ENCODE measurements around the gene SLC13A2. TPM values are rescaled to one million over a fixed set of nuclear protein-coding genes. Genes with fewer than 3 reads are reported as not detected.

The SLC13A2 gene
- total RNA-seq, 1 donor from 2014 or later = not detected

- no peak for TF ChIP-seq CTCF (conservative IDR thresholded peaks at IDR 0.05; ENCODE audit: low read depth, low read length)
- no peak for DNase-seq (ENCODE audit: low read depth)
- no peak overlapping the region for H3K4me3 ChIP-seq (ENCODE audit: low read depth, low read length)
Measured at GRCh38 chr17:28544402-28545140, 71.1 kb downstream of the SLC13A2 start.

GRCh38 chr17:28545141-28545503, 71.7 kb downstream of the SLC13A2 start:
- no peak for TF ChIP-seq CTCF (conservative IDR thresholded peaks at IDR 0.05; ENCODE audit: low read depth, low read length)
- no peak for DNase-seq (ENCODE audit: low read depth)
- no peak overlapping the region for H3K4me3 ChIP-seq (ENCODE audit: low read depth, low read length)

GRCh38 chr17:28545787-28546415, 72.5 kb downstream of the SLC13A2 start:
- TF ChIP-seq CTCF (conservative IDR thresholded peaks at IDR 0.05; ENCODE audit: low read depth, low read length) = no peak
- H3K4me3 ChIP-seq (ENCODE audit: low read depth, low read length) = no peak overlapping the region
- DNase-seq (ENCODE audit: low read depth) = no peak

- DNase-seq (ENCODE audit: low read depth) = no peak
- TF ChIP-seq CTCF (conservative IDR thresholded peaks at IDR 0.05; ENCODE audit: low read depth, low read length) = no peak
- H3K4me3 ChIP-seq (ENCODE audit: low read depth, low read length) = no peak overlapping the region
Measured at GRCh38 chr17:28547096-28547622, 73.7 kb downstream of the SLC13A2 start.

Other genes with a start within 250 kb of the SLC13A2 start
- 28.5 and 69.8 TPM in 2 replicates for gene TMEM97, start 154.4 kb upstream of the SLC13A2 start, total RNA-seq
- 30.2 and 32.9 TPM in 2 replicates for gene IFT20, start 138.2 kb upstream of the SLC13A2 start, total RNA-seq
- 69.3 and 72.4 TPM in 2 replicates for gene TNFAIP1, start 137.9 kb upstream of the SLC13A2 start, total RNA-seq
- 96.4 and 131 TPM in 2 replicates for gene POLDIP2, start 116.1 kb upstream of the SLC13A2 start, total RNA-seq
- gene SEBOX, start 108.4 kb upstream of the SLC13A2 start, total RNA-seq = not detected in 2 replicates
- not detected in 2 replicates for gene VTN, start 103.3 kb upstream of the SLC13A2 start, total RNA-seq
- gene SARM1, start 102.0 kb upstream of the SLC13A2 start, total RNA-seq = 0.80 and 0.81 TPM in 2 replicates
- 2.8 and 4.7 TPM in 2 replicates for gene SLC46A1, start 67.4 kb upstream of the SLC13A2 start, total RNA-seq
- gene FOXN1, start 32.7 kb downstream of the SLC13A2 start, total RNA-seq = not detected in 2 replicates
- 28.7 and 29.2 TPM in 2 replicates for gene UNC119, start 79.0 kb downstream of the SLC13A2 start, total RNA-seq
- gene PIGS, start 97.9 kb downstream of the SLC13A2 start, total RNA-seq = 47.2 and 55.6 TPM in 2 replicates
- 25.4 and 100.0 TPM in 2 replicates for gene ALDOC, start 103.3 kb downstream of the SLC13A2 start, total RNA-seq
- 99.2 and 104 TPM in 2 replicates for gene SPAG5, start 125.4 kb downstream of the SLC13A2 start, total RNA-seq
- 3.0 and 4.3 TPM in 2 replicates for gene RSKR, start 140.5 kb downstream of the SLC13A2 start, total RNA-seq
- gene BLTP2, start 171.5 kb downstream of the SLC13A2 start, total RNA-seq = 133 and 136 TPM in 2 replicates
- 39.5 and 52.7 TPM in 2 replicates for gene SDF2, start 188.3 kb downstream of the SLC13A2 start, total RNA-seq
- 17.2 and 21.7 TPM in 2 replicates for gene SUPT6H, start 188.6 kb downstream of the SLC13A2 start, total RNA-seq
- gene PROCA1, start 238.2 kb downstream of the SLC13A2 start, total RNA-seq = under 0.01 and 0.58 TPM in 2 replicates
- gene RAB34, start 244.2 kb downstream of the SLC13A2 start, total RNA-seq = 558 and 649 TPM in 2 replicates
- 746 and 818 TPM in 2 replicates for gene RPL23A, start 246.3 kb downstream of the SLC13A2 start, total RNA-seq

Data from epithelial cell of proximal tubule (primary cell).